Measurements from ENCODE around the gene SPTB.

Gene SPTB

DNA sequence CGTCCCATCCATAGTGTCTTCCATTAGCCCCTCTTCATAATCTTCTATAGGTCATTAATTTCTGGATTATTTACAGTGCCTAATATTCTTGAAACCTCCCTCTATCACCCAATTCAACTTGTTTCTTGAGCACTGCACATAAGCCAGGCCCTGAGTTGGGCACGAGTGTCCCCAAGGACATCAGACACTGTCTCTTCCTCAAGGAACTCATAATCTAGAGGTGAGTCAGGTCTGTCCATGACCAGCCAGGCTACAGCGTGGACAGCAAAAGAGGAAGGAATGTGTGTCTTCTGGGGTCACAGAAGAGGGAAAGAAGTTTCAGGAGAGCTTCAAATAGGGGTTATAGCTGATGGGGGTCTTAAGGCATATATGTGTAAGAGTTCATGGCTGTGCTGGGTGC lies 12.5 kb downstream of the SPTB start:
- H3K9ac ChIP-seq (ENCODE audit: low read length) = no peak overlapping the region
- no peak overlapping the region for H3K4me3 ChIP-seq (ENCODE audit: low read depth, low read length)
- H3K9me3 ChIP-seq (ENCODE audit: control insufficient read depth, insufficient read depth, low read depth, low read length) = no peaks in the 10 kb centered on the region
- no peaks in the 10 kb centered on the region for H3K36me3 ChIP-seq (ENCODE audit: control insufficient read depth, insufficient read depth, low read length)
- no peak overlapping the region for H3K27ac ChIP-seq (ENCODE audit: low read depth, low read length)
- H3K27me3 ChIP-seq (ENCODE audit: control insufficient read depth, insufficient read depth, low read length) = no peaks in the 10 kb centered on the region
- peaks cover 18% of the 10 kb centered on the region for H3K4me1 ChIP-seq (ENCODE audit: control insufficient read depth, insufficient read depth, low read length)

DNA sequence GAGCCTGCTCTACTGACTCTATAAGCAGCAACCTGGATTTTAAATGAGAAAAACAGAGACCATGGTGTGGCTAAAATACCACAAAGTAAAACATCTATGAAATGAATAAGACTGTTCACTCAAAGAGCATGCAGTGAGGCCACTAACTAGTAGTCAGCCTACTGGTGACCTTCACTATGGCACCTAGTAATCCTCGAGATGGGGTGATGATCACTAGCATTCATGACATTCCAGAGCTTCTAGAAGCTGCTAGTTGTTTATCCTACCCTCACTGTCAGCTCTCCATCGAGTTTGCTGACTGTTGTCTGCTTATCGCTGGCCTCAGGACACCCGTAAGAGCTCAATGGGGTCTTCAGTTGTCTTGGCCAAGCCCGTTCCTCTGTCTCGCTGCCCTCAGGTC lies 13.7 kb downstream of the SPTB start:
- no peaks in the 10 kb centered on the region for H3K9me3 ChIP-seq (ENCODE audit: control insufficient read depth, insufficient read depth, low read depth, low read length)
- H3K9ac ChIP-seq (ENCODE audit: low read length) = no peak overlapping the region
- no peaks in the 10 kb centered on the region for H3K27me3 ChIP-seq (ENCODE audit: control insufficient read depth, insufficient read depth, low read length)
- H3K4me1 ChIP-seq (ENCODE audit: control insufficient read depth, insufficient read depth, low read length) = peaks cover 18% of the 10 kb centered on the region
- no peak overlapping the region for H3K4me3 ChIP-seq (ENCODE audit: low read depth, low read length)
- H3K36me3 ChIP-seq (ENCODE audit: control insufficient read depth, insufficient read depth, low read length) = no peaks in the 10 kb centered on the region
- H3K27ac ChIP-seq (ENCODE audit: low read depth, low read length) = no peak overlapping the region

DNA sequence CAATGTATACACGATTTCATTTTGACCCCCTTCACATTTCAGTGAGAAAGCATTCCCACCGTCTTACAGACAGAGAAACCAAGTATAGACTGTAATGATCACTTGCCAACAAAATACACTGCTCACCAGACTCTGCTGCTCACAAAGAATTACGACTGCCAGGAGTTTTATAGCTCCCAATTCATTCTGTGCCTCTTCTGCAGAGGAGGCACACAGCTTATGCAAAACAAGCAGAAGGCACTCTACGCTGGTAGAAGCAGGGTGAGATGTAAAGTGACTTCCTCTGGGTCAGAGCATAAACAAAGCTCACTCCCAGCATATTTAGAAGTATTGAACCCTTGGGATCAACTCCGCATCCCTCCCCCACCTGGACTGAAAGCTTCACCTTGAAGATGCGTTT lies 14.6 kb downstream of the SPTB start:
- H3K27ac ChIP-seq (ENCODE audit: low read depth, low read length) = no peak overlapping the region
- no peaks in the 10 kb centered on the region for H3K36me3 ChIP-seq (ENCODE audit: control insufficient read depth, insufficient read depth, low read length)
- H3K9ac ChIP-seq (ENCODE audit: low read length) = no peak overlapping the region
- no peaks in the 10 kb centered on the region for H3K27me3 ChIP-seq (ENCODE audit: control insufficient read depth, insufficient read depth, low read length)
- no peak overlapping the region for H3K4me3 ChIP-seq (ENCODE audit: low read depth, low read length)
- H3K4me1 ChIP-seq (ENCODE audit: control insufficient read depth, insufficient read depth, low read length) = peaks cover 18% of the 10 kb centered on the region
- H3K9me3 ChIP-seq (ENCODE audit: control insufficient read depth, insufficient read depth, low read depth, low read length) = no peaks in the 10 kb centered on the region

GRCh38 chr14:64864258-64864657 lies 15.4 kb downstream of the SPTB start:
- Histone ChIP-seq H3K27me3 (ENCODE audit: control insufficient read depth, insufficient read depth, low read length) (no peaks in the 10 kb centered on the region), H3K4me1 (ENCODE audit: control insufficient read depth, insufficient read depth, low read length) (peaks cover 18% of the 10 kb centered on the region), H3K9me3 (ENCODE audit: control insufficient read depth, insufficient read depth, low read depth, low read length) (no peaks in the 10 kb centered on the region), H3K36me3 (ENCODE audit: control insufficient read depth, insufficient read depth, low read length) (no peaks in the 10 kb centered on the region), H3K27ac (ENCODE audit: low read depth, low read length) (no peak overlapping the region), H3K9ac (ENCODE audit: low read length) (no peak overlapping the region), H3K4me3 (ENCODE audit: low read depth, low read length) (no peak overlapping the region)

- Histone ChIP-seq H3K9ac (ENCODE audit: low read length) (no peak overlapping the region), H3K9me3 (ENCODE audit: control insufficient read depth, insufficient read depth, low read depth, low read length) (no peaks in the 10 kb centered on the region), H3K27ac (ENCODE audit: low read depth, low read length) (no peak overlapping the region), H3K27me3 (ENCODE audit: control insufficient read depth, insufficient read depth, low read length) (no peaks in the 10 kb centered on the region), H3K36me3 (ENCODE audit: control insufficient read depth, insufficient read depth, low read length) (no peaks in the 10 kb centered on the region), H3K4me3 (ENCODE audit: low read depth, low read length) (no peak overlapping the region), H3K4me1 (ENCODE audit: control insufficient read depth, insufficient read depth, low read length) (peaks cover 33% of the 10 kb centered on the region)
Measured at GRCh38 chr14:64861916-64862315, 17.8 kb downstream of the SPTB start.

- Histone ChIP-seq H3K27ac (ENCODE audit: low read depth, low read length) (no peak overlapping the region), H3K9ac (ENCODE audit: low read length) (no peak overlapping the region), H3K9me3 (ENCODE audit: control insufficient read depth, insufficient read depth, low read depth, low read length) (no peaks in the 10 kb centered on the region), H3K27me3 (ENCODE audit: control insufficient read depth, insufficient read depth, low read length) (no peaks in the 10 kb centered on the region), H3K4me3 (ENCODE audit: low read depth, low read length) (no peak overlapping the region), H3K36me3 (ENCODE audit: control insufficient read depth, insufficient read depth, low read length) (no peaks in the 10 kb centered on the region), H3K4me1 (ENCODE audit: control insufficient read depth, insufficient read depth, low read length) (peaks cover 32% of the 10 kb centered on the region)
Measured at GRCh38 chr14:64860039-64860438, 19.7 kb downstream of the SPTB start.

DNA sequence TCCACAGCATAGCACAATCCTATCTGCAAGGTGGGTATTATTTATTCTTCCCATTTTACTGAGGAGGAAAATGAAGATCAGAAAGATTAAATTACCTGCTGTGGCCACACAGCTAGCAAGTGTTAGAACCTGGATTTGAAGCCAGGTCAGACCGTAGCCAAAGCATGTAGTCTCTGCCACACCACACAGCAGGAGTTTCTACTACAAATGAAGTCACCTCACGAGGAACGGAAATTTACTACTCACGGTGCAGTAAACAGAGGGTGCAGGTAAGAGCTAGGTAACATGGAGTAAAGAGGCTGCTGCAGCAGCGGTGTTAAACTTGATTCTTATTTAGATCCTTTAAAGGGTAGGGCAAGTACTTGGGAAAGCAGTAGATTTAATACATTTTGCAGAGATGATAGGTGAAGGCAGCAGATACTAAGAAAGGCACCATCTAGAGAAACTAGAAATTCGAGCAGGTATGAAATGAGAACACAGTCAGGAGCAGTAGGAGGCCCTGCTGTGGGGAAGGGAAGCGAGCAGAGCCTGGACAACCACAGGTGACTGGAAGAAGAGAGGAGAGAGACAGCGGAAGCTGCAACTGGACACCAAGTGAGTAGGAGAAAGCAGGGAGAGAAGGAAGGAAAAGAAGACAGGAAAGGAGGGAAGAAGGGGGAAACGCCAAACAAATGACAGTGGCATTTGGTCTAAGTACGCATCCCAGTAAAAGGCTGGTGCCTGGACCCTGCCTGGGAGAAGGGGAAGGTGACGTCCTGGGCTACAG lies 21.5 kb downstream of the SPTB start:
- no peak overlapping the region for H3K27ac ChIP-seq (ENCODE audit: low read depth, low read length)
- no peak overlapping the region for H3K9ac ChIP-seq (ENCODE audit: low read length)
- no peaks in the 10 kb centered on the region for H3K9me3 ChIP-seq (ENCODE audit: control insufficient read depth, insufficient read depth, low read depth, low read length)
- no peak overlapping the region for H3K4me3 ChIP-seq (ENCODE audit: low read depth, low read length)
- H3K36me3 ChIP-seq (ENCODE audit: control insufficient read depth, insufficient read depth, low read length) = no peaks in the 10 kb centered on the region
- H3K27me3 ChIP-seq (ENCODE audit: control insufficient read depth, insufficient read depth, low read length) = no peaks in the 10 kb centered on the region
- peaks cover 29% of the 10 kb centered on the region for H3K4me1 ChIP-seq (ENCODE audit: control insufficient read depth, insufficient read depth, low read length)

- H3K4me3 ChIP-seq (ENCODE audit: low read depth, low read length) = no peak overlapping the region
- no peaks in the 10 kb centered on the region for H3K27me3 ChIP-seq (ENCODE audit: control insufficient read depth, insufficient read depth, low read length)
- no peaks in the 10 kb centered on the region for H3K36me3 ChIP-seq (ENCODE audit: control insufficient read depth, insufficient read depth, low read length)
- no peaks in the 10 kb centered on the region for H3K9me3 ChIP-seq (ENCODE audit: control insufficient read depth, insufficient read depth, low read depth, low read length)
- peaks cover 29% of the 10 kb centered on the region for H3K4me1 ChIP-seq (ENCODE audit: control insufficient read depth, insufficient read depth, low read length)
- H3K27ac ChIP-seq (ENCODE audit: low read depth, low read length) = no peak overlapping the region
- H3K9ac ChIP-seq (ENCODE audit: low read length) = no peak overlapping the region
Measured at GRCh38 chr14:64856529-64857445, 22.9 kb downstream of the SPTB start.

DNA sequence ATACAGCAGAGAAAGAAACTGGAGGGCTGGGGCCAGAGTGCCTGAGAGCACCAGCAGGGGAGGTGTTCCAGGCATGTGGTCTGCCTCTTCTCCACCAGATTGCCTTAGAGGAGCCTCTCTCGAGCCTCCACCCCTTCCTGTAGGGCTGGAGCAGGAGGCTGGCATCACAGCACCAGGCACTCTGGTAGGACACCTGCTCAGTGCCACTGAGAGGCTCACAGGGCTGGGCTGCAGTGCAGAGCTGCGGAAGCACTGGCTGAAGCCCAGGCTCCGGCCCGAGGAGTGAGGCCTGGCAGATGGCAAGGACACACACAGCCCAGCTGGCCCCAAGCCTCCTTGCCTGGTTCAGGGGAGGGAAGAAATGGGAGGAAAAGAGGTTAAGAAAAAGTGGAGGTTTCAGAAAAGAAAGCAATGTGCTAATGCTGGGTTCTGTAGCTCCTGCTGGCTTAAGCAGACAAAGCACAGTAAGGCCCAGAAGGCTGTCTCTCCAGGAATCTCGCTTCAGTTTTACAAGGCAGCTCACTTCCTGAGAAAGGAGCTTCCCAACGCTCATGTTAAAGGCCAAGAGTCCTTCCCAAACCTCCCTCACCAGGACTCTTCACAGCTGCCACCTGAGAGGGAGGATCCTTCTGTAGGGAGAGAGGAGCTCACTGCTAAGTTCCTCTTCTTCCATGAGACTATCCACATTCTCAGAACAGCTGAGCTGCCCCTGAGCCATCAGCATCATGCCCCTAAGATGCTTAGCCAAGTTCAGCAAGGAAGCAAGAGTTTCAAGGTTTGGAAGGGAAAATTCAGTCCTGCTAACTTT lies 23.8 kb downstream of the SPTB start:
- Histone ChIP-seq H3K9ac (ENCODE audit: low read length) (no peak overlapping the region), H3K27ac (ENCODE audit: low read depth, low read length) (no peak overlapping the region), H3K27me3 (ENCODE audit: control insufficient read depth, insufficient read depth, low read length) (no peaks in the 10 kb centered on the region), H3K9me3 (ENCODE audit: control insufficient read depth, insufficient read depth, low read depth, low read length) (no peaks in the 10 kb centered on the region), H3K4me3 (ENCODE audit: low read depth, low read length) (no peak overlapping the region), H3K4me1 (ENCODE audit: control insufficient read depth, insufficient read depth, low read length) (peaks cover 29% of the 10 kb centered on the region), H3K36me3 (ENCODE audit: control insufficient read depth, insufficient read depth, low read length) (no peaks in the 10 kb centered on the region)

DNA sequence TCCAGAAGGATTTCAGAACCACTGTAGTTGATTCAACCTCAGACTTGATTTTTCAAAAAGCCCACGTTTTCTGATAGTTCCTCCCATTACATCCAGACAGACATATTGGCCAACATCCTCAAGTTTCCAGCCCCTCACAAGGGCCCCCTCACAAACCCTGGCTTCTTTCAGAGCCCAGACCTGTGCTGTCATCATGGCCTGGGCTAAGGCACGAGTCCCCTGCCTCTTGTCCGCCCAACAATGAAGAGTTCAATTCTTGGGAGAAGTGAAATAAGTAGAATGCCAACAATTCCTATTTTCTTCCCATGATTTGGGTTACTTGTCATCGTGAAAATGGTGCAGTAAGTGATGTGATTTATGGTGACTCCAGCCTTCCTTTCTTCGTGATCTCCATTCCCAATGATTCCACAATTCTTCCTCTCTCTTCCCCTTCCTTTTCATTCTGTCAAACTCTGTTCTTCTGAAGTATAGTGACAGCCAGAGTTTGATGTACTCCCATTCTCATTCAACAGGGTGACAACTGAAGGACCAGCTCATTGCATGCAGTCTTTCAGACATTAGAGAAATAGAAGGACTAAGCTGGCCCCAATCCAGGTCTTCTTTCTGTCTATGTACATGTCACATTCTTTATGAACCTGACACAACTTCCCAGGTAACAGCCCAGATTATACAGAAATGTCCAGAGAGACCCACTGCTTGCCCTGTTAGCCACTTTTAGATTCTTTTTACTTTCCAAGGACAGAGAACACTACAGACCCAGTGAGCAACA lies 29.2 kb downstream of the SPTB start:
- H3K36me3 ChIP-seq (ENCODE audit: control insufficient read depth, insufficient read depth, low read length) = no peaks in the 10 kb centered on the region
- H3K27ac ChIP-seq (ENCODE audit: low read depth, low read length) = no peak overlapping the region
- H3K27me3 ChIP-seq (ENCODE audit: control insufficient read depth, insufficient read depth, low read length) = peaks cover 15% of the 10 kb centered on the region; the same call in 1 of the 2 replicates
- H3K9ac ChIP-seq (ENCODE audit: low read length) = no peak overlapping the region
- H3K4me1 ChIP-seq (ENCODE audit: control insufficient read depth, insufficient read depth, low read length) = peaks cover 9% of the 10 kb centered on the region; the same call in 1 of the 2 replicates
- no peaks in the 10 kb centered on the region for H3K9me3 ChIP-seq (ENCODE audit: control insufficient read depth, insufficient read depth, low read depth, low read length)
- H3K4me3 ChIP-seq (ENCODE audit: low read depth, low read length) = no peak overlapping the region

Measured in HUES6 (cell line).